ENCODE results near the gene CES4A. TPM values are rescaled to one million over a fixed set of nuclear protein-coding genes. Genes with fewer than 3 reads are reported as not detected.
"Not testable (repeated sequence)": the region's sequence is repeated elsewhere in the genome, so short reads cannot be mapped to it uniquely, and the experiment has no call there.

Gene CES4A
- total and polyA plus RNA-seq, 5 donors from 2014 or later, result 1.6 to 11.9 (median 2.8) TPM

GRCh38 chr16:66970775-66971720 lies 17.3 kb upstream of the CES4A start:
- no peaks in the 10 kb centered on the region for H3K36me3 ChIP-seq (ENCODE audit: control insufficient read depth, insufficient read depth, low read length)
- H3K4me3 ChIP-seq (ENCODE audit: low read depth, low read length), result no peak overlapping the region
- H3K4me1 ChIP-seq (ENCODE audit: control insufficient read depth, insufficient read depth, low read length, poor library complexity, severe bottlenecking), result no peaks in the 10 kb centered on the region
- H3K27ac Mint-ChIP-seq, result no peak overlapping the region
- no peak for ATAC-seq (ENCODE audit: low read depth in 2 of 2)
- H3K27me3 ChIP-seq (ENCODE audit: control insufficient read depth, insufficient read depth, low read length), result no peaks in the 10 kb centered on the region
- peaks cover 7% of the 10 kb centered on the region for H3K27me3 Mint-ChIP-seq
- H3K4me3 Mint-ChIP-seq, result no peak overlapping the region
- no peak for DNase-seq
- H3K27ac ChIP-seq (ENCODE audit: insufficient read depth, low read length, poor library complexity, severe bottlenecking), result no peak overlapping the region
- H3K9me3 Mint-ChIP-seq, result peaks cover 0 to 1% (median 0%) of the 10 kb centered on the region in 7 donors
- H3K36me3 Mint-ChIP-seq, result no peaks in the 10 kb centered on the region
- no peaks in the 10 kb centered on the region for H3K9me3 ChIP-seq (ENCODE audit: control insufficient read depth in 2 of 2, low read length in 2 of 2)
- H3K4me1 Mint-ChIP-seq, result peaks cover 0 to 12% (median 8%) of the 10 kb centered on the region in 4 donors

DNA sequence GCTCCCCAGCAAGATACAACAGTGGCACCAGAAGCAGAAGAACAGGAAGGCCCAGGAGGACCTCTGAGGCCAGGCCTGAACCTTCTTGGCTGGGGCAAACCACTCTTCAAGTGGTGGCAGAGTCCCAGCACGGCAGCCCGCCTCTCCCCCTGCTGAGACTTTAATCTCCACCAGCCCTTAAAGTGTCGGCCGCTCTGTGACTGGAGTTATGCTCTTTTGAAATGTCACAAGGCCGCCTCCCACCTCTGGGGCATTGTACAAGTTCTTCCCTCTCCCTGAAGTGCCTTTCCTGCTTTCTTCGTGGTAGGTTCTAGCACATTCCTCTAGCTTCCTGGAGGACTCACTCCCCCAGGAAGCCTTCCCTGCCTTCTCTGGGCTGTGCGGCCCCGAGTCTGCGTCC lies 15.4 kb upstream of the CES4A start:
- Mint-ChIP-seq H3K9me3 (peaks cover 0 to 1% (median 0%) of the 10 kb centered on the region in 7 donors), H3K27me3 (peaks cover 7% of the 10 kb centered on the region), H3K4me3 (no peak overlapping the region), H3K27ac (no peak overlapping the region), H3K36me3 (no peaks in the 10 kb centered on the region), H3K4me1 (peaks cover 0 to 15% (median 9%) of the 10 kb centered on the region in 4 donors)
- no peaks in the 10 kb centered on the region for H3K9me3 ChIP-seq (ENCODE audit: control insufficient read depth in 2 of 2, low read length in 2 of 2)
- no peaks in the 10 kb centered on the region for H3K36me3 ChIP-seq (ENCODE audit: control insufficient read depth, insufficient read depth, low read length)
- H3K27me3 ChIP-seq (ENCODE audit: control insufficient read depth, insufficient read depth, low read length), result no peaks in the 10 kb centered on the region
- H3K4me3 ChIP-seq (ENCODE audit: low read depth, low read length), result no peak overlapping the region
- DNase-seq, result no peak
- ATAC-seq (ENCODE audit: low read depth in 2 of 2), result no peak
- H3K27ac ChIP-seq (ENCODE audit: insufficient read depth, low read length, poor library complexity, severe bottlenecking), result no peak overlapping the region
- H3K4me1 ChIP-seq (ENCODE audit: control insufficient read depth, insufficient read depth, low read length, poor library complexity, severe bottlenecking), result no peaks in the 10 kb centered on the region

DNA sequence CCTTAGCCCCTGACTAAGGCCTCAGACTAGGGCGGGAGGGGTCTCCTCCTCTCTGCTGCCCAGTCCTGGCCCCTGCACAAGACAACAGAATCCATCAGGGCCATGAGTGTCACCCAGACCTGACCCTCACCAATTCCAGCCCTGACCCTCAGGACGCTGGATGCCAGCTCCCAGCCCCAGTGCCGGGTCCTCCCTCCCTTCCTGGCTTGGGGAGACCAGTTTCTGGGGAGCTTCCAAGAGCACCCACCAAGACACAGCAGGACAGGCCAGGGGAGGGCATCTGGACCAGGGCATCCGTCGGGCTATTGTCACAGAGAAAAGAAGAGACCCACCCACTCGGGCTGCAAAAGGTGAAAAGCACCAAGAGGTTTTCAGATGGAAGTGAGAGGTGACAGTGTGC lies 14.7 kb upstream of the CES4A start:
- Histone ChIP-seq H3K4me1 (ENCODE audit: control insufficient read depth, insufficient read depth, low read length, poor library complexity, severe bottlenecking) (no peaks in the 10 kb centered on the region), H3K9me3 (ENCODE audit: control insufficient read depth in 2 of 2, low read length in 2 of 2) (no peaks in the 10 kb centered on the region), H3K27ac (ENCODE audit: insufficient read depth, low read length, poor library complexity, severe bottlenecking) (no peak overlapping the region), H3K4me3 (ENCODE audit: low read depth, low read length) (no peak overlapping the region), H3K36me3 (ENCODE audit: control insufficient read depth, insufficient read depth, low read length) (no peaks in the 10 kb centered on the region), H3K27me3 (ENCODE audit: control insufficient read depth, insufficient read depth, low read length) (no peaks in the 10 kb centered on the region)
- H3K9me3 Mint-ChIP-seq, result peaks cover 0 to 1% (median 0%) of the 10 kb centered on the region in 7 donors
- H3K4me3 Mint-ChIP-seq, result no peak overlapping the region
- DNase-seq (no peak), ATAC-seq (ENCODE audit: low read depth in 2 of 2) (no peak)
- no peaks in the 10 kb centered on the region for H3K36me3 Mint-ChIP-seq
- peaks cover 0 to 15% (median 9%) of the 10 kb centered on the region in 4 donors for H3K4me1 Mint-ChIP-seq
- peaks cover 7% of the 10 kb centered on the region for H3K27me3 Mint-ChIP-seq
- no peak overlapping the region for H3K27ac Mint-ChIP-seq

DNA sequence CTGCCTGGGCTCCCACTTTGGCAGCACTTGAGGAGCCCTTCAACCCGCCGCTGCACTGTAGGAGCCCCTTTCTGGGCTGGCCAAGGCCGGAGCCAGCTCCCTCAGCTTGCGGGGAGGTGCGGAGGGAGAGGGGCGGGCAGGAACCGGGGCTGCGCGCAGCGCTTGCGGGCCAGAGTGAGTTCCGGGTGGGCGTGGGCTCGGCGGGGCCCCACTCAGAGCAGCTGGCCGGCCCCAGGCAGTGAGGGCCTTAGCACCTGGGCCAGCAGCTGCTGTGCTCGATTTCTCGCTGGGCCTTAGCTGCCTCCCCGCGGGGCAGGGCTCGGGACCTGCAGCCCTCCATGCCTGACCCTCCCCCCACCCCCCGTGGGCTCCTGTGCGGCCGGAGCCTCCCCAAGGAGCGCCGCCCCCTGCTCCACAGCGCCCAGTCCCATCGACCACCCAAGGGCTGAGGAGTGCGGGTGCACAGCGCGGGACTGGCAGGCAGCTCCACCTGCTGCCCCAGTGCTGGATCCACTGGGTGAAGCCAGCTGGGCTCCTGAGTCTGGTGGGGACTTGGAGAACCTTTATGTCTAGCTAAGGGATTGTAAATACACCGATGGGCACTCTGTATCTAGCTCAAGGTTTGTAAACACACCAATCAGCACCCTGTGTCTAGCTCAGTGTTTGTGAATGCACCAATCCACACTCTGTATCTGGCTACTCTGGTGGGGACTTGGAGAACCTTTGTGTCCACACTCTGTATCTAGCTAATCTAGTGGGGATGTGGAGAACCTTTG lies 14.0 kb upstream of the CES4A start:
- H3K4me1 Mint-ChIP-seq, result peaks cover 0 to 15% (median 9%) of the 10 kb centered on the region in 4 donors
- H3K36me3 Mint-ChIP-seq; DNase-seq; H3K27me3 ChIP-seq (ENCODE audit: control insufficient read depth, insufficient read depth, low read length); H3K27ac ChIP-seq (ENCODE audit: insufficient read depth, low read length, poor library complexity, severe bottlenecking); H3K4me3 ChIP-seq (ENCODE audit: low read depth, low read length); H3K9me3 ChIP-seq (ENCODE audit: control insufficient read depth in 2 of 2, low read length in 2 of 2); H3K36me3 ChIP-seq (ENCODE audit: control insufficient read depth, insufficient read depth, low read length); H3K27me3 Mint-ChIP-seq; H3K4me1 ChIP-seq (ENCODE audit: control insufficient read depth, insufficient read depth, low read length, poor library complexity, severe bottlenecking); ATAC-seq (ENCODE audit: low read depth in 2 of 2); H3K9me3 Mint-ChIP-seq: not testable (repeated sequence)
- peak overlapping the region in 2 of 3 donors; percentile 15 to 20 for H3K27ac Mint-ChIP-seq
- H3K4me3 Mint-ChIP-seq, result peak overlapping the region; percentile 63 to 89 (median 83)

GRCh38 chr16:66974932-66975246 lies 13.5 kb upstream of the CES4A start:
- H3K4me3 Mint-ChIP-seq, result peak overlapping the region; percentile 63 to 89 (median 83)

DNA sequence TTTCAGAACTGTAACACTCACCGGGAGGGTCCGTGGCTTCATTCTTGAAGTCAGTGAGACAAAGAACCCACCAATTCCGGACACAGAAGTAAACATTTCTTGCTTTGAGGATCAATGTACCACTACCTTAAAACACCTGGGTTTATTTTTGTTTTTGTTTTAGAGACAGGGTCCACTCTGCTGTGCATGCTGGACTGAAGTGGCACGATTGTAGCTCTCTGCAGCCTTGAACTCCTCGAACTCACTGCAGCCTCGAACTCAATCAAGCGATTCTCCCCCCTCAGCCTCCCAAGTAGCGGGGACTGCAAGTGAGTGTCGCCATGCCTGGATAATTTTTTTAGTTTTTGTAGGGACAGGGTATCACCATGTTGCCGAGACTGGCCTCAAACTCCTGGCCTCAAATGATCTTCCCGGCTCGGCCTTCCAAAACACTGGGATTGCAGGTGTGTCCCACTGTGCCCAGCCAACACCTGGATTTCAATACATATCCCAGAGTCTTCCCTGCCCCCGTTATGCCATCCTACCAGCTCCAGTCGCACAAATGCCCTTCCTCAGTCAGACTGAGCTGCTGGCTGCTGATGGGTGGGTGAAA lies 13.0 kb upstream of the CES4A start:
- Histone ChIP-seq H3K9me3 (ENCODE audit: control insufficient read depth in 2 of 2, low read length in 2 of 2) (no peaks in the 10 kb centered on the region), H3K27ac (ENCODE audit: insufficient read depth, low read length, poor library complexity, severe bottlenecking) (no peak overlapping the region), H3K27me3 (ENCODE audit: control insufficient read depth, insufficient read depth, low read length) (no peaks in the 10 kb centered on the region), H3K36me3 (ENCODE audit: control insufficient read depth, insufficient read depth, low read length) (no peaks in the 10 kb centered on the region), H3K4me1 (ENCODE audit: control insufficient read depth, insufficient read depth, low read length, poor library complexity, severe bottlenecking) (no peaks in the 10 kb centered on the region), H3K4me3 (ENCODE audit: low read depth, low read length) (peak overlapping the region; percentile 26)
- peak overlapping the region in 1 of 3 donors; percentile 15 for H3K27ac Mint-ChIP-seq
- H3K9me3 Mint-ChIP-seq, result peaks cover 0 to 1% (median 0%) of the 10 kb centered on the region in 7 donors
- H3K4me1 Mint-ChIP-seq, result peaks cover 0 to 17% (median 11%) of the 10 kb centered on the region in 4 donors
- H3K4me3 Mint-ChIP-seq, result peak overlapping the region; percentile 63 to 89 (median 83)
- H3K27me3 Mint-ChIP-seq, result peaks cover 4% of the 10 kb centered on the region
- ATAC-seq (ENCODE audit: low read depth in 2 of 2) (no peak), DNase-seq (no peak)
- H3K36me3 Mint-ChIP-seq, result no peaks in the 10 kb centered on the region

More at GRCh38 chr16:66974932-66975246, 13.5 kb upstream of the CES4A start:
- H3K4me1 ChIP-seq (ENCODE audit: control insufficient read depth, insufficient read depth, low read length, poor library complexity, severe bottlenecking); ATAC-seq (ENCODE audit: low read depth in 2 of 2); H3K27ac ChIP-seq (ENCODE audit: insufficient read depth, low read length, poor library complexity, severe bottlenecking); H3K36me3 Mint-ChIP-seq; H3K36me3 ChIP-seq (ENCODE audit: control insufficient read depth, insufficient read depth, low read length); H3K9me3 Mint-ChIP-seq; H3K27me3 Mint-ChIP-seq; H3K27me3 ChIP-seq (ENCODE audit: control insufficient read depth, insufficient read depth, low read length); H3K9me3 ChIP-seq (ENCODE audit: control insufficient read depth in 2 of 2, low read length in 2 of 2): not testable (repeated sequence)
- H3K4me1 Mint-ChIP-seq, result peaks cover 0 to 15% (median 9%) of the 10 kb centered on the region in 4 donors
- H3K27ac Mint-ChIP-seq, result peak overlapping the region in 1 of 3 donors; percentile 15
- peak; percentile 32 to 76 (median 35) for DNase-seq
- peak overlapping the region; percentile 26 for H3K4me3 ChIP-seq (ENCODE audit: low read depth, low read length)

DNA sequence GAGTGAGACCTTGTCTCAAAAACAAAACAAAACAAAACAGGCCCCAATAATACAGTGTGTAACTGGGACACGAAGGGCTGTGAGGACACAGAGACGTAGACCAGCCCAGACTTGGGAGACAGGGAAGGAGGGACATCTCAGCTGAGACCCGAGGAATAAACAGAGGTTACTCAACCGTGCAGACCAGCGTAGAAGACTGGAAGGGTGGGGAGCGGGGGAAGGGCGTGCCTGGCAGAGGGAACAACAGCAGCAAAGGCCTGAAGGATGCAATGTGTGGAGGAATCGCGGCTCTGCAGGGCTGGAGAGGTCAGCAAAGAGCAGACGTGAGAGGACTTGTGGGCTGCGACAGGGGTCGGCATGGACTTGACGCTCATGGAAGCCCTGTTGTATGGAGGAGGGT lies 11.6 kb upstream of the CES4A start:
- ATAC-seq (ENCODE audit: low read depth in 2 of 2) (no peak), DNase-seq (no peak)
- Mint-ChIP-seq H3K27me3 (peaks cover 4% of the 10 kb centered on the region), H3K36me3 (no peaks in the 10 kb centered on the region), H3K27ac (no peak overlapping the region), H3K4me3 (no peak overlapping the region), H3K9me3 (peaks cover 0 to 1% (median 0%) of the 10 kb centered on the region in 7 donors), H3K4me1 (peaks cover 0 to 27% (median 11%) of the 10 kb centered on the region in 4 donors)
- Histone ChIP-seq H3K9me3 (ENCODE audit: control insufficient read depth in 2 of 2, low read length in 2 of 2) (no peaks in the 10 kb centered on the region), H3K27me3 (ENCODE audit: control insufficient read depth, insufficient read depth, low read length) (no peaks in the 10 kb centered on the region), H3K4me3 (ENCODE audit: low read depth, low read length) (no peak overlapping the region), H3K4me1 (ENCODE audit: control insufficient read depth, insufficient read depth, low read length, poor library complexity, severe bottlenecking) (no peaks in the 10 kb centered on the region), H3K36me3 (ENCODE audit: control insufficient read depth, insufficient read depth, low read length) (no peaks in the 10 kb centered on the region), H3K27ac (ENCODE audit: insufficient read depth, low read length, poor library complexity, severe bottlenecking) (no peak overlapping the region)
